ENCODE measurements around the gene ZNF469.

Gene ZNF469

GRCh38 chr16:88428616-88429386 lies 46.0 kb downstream of the ZNF469 start:
- no peak for DNase-seq (ENCODE audit: low read depth in 2 of 2)

GRCh38 chr16:88429387-88430184 lies 46.8 kb downstream of the ZNF469 start:
- DNase-seq (ENCODE audit: low read depth in 2 of 2): no peak

DNA sequence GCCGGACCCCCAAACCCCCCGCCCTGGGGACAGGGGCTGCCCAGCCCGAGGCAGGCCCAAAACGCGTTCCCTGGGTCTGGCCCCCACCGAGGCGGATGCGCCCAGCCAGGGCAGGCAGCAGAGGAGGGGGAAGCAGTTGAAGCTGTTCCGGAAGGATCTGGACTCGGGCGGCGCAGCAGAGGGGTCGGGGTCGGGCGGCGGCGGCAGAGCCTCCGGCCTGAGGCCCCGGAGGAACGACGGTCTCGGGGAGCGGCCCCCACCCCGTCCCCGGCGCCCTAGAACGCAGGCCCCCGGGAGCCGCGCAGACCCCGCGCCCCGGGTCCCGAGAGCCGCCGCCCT lies 47.4 kb downstream of the ZNF469 start:
- no peak for DNase-seq (ENCODE audit: low read depth in 2 of 2)

DNA sequence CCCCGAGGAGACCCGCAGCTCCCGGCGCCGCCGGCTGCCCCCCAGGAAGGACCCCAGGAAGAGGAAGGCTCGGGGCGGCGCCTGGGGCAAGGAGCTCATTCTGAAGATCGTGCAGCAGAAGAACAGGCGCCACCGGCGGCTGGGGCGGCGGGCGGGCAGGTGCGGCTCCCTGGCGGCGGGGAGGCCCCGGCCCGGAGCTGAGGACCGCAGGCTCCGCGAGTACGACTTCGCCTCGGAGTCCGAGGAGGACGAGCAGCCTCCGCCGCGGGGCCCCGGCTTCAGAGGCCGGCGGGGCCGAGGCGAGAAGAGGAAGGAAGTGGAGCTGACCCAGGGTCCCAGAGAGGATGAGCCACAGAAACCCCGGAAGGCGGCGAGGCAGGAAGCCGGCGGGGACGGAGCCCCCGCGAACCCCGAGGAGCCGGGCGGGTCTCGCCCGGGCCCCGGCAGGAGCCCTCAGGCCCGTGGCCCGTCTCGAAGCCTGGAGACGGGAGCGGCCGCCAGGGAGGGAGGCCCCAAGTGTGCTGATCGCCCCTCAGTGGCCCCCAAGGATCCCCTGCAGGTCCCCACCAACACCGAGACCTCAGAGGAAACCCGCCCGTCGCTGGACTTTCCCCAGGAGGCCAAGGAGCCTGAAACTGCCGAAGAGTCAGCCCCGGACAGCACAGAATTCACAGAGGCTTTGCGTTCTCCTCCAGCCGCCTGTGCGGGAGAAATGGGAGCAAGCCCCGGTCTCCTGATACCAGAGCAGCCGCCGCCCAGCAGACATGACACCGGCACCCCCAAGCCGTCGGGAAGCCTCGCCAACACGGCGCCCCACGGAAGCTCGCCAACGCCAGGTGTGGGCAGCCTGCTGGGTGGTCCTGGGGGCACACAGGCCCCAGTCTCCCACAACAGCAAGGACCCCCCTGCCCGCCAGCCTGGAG lies 48.0 kb downstream of the ZNF469 start:
- no peak for DNase-seq (ENCODE audit: low read depth in 2 of 2)

DNA sequence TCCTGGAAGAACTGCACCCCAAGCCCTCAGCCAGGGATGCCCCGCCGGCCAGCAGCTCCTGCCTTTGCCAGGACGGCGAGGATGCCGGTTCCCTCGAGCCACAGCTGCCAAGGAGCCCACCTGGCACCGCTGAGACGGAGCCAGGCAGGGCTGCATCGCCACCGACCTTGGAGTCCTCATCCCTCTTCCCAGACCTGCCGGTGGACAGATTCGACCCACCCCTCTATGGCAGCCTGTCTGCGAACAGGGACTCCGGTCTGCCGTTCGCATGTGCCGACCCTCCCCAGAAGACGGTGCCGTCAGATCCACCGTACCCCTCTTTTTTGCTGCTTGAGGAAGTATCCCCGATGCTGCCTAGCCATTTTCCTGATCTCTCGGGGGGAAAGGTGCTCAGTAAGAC lies 48.9 kb downstream of the ZNF469 start:
- DNase-seq (ENCODE audit: low read depth in 2 of 2): no peak

GRCh38 chr16:88432174-88432573 lies 49.4 kb downstream of the ZNF469 start:
- DNase-seq (ENCODE audit: low read depth in 2 of 2): no peak
